HepG2 (cell line): ENCODE measurements around the gene ZNF597. TPM values are rescaled to one million over a fixed set of nuclear protein-coding genes. Genes with fewer than 3 reads are reported as not detected.

Source experiments
- CEBPB ChIP-seq: IDR thresholded peaks from 2 replicates; pipeline ENCODE4 v1.6.1; 2011; ENCODE audit warnings: low read depth, low read length, improper control_type of control experiment, borderline replicate concordance
- GABPB1 ChIP-seq: IDR thresholded peaks from 2 replicates; pipeline ENCODE4 v1.6.1; 2016; ENCODE audit warnings: mild to moderate bottlenecking, missing genetic modification reagents, moderate library complexity, missing compliant biosample characterization
- IRX3 ChIP-seq: sonication (generic); formaldehyde crosslinking; IDR thresholded peaks from 2 replicates; pipeline ENCODE4 v1.8.1; 2023; ENCODE audit warnings: mild to moderate bottlenecking, low read depth, missing genetic modification reagents, borderline replicate concordance
- MTF1 ChIP-seq: sonication (generic); formaldehyde crosslinking; IDR thresholded peaks from 2 replicates; pipeline ENCODE4 v1.5.0; 2020; ENCODE audit warnings: missing genetic modification reagents
- POGZ ChIP-seq: sonication (generic); formaldehyde crosslinking; IDR thresholded peaks from 2 replicates; pipeline ENCODE4 v1.4.0; 2020; ENCODE audit warnings: mild to moderate bottlenecking, missing genetic modification reagents
- POLR2AphosphoS2 ChIP-seq: IDR thresholded peaks from 2 replicates; pipeline ENCODE4 v1.6.1; 2011; ENCODE audit warnings: low read depth, low read length, improper control_type of control experiment
- RAD21 ChIP-seq: fragments of 450-650 bp; formaldehyde crosslinking; IDR thresholded peaks from 2 replicates; pipeline ENCODE4 v1.5.0; 2020; ENCODE audit warnings: mild to moderate bottlenecking
- RAD51 ChIP-seq: fragments of 450-650 bp; IDR thresholded peaks from 2 replicates; pipeline ENCODE4 v1.6.1; 2016; ENCODE audit warnings: borderline replicate concordance
- RFX3 ChIP-seq: IDR thresholded peaks from 2 replicates; pipeline ENCODE4 v1.6.1; 2016; ENCODE audit warnings: missing biosample characterization, missing genetic modification reagents
- SMAD9 ChIP-seq: sonication (generic); formaldehyde crosslinking; IDR thresholded peaks from 2 replicates; pipeline ENCODE4 v1.5.1; 2020; ENCODE audit warnings: mild to moderate bottlenecking, missing genetic modification reagents
- TBP ChIP-seq: sonication (generic); formaldehyde crosslinking; IDR thresholded peaks from 2 replicates; pipeline ENCODE4 v1.5.0; 2020; ENCODE audit warnings: missing genetic modification reagents
- YY1 ChIP-seq: IDR thresholded peaks from 2 replicates; pipeline ENCODE4 v1.6.1; 2011; ENCODE audit warnings: low read length, low read depth, moderate library complexity, mild to moderate bottlenecking; ENCODE audit not compliant: insufficient read depth, insufficient replicate concordance
- ZFP62 ChIP-seq: sonication (generic); formaldehyde crosslinking; IDR thresholded peaks from 2 replicates; pipeline ENCODE4 v1.4.0; 2020; ENCODE audit warnings: missing genetic modification reagents
- ZFP90 ChIP-seq: sonication (generic); formaldehyde crosslinking; IDR thresholded peaks from 2 replicates; pipeline ENCODE4 v1.8.0; 2022; ENCODE audit warnings: missing genetic modification reagents, mild to moderate bottlenecking, inconsistent platforms, borderline replicate concordance
- ZNF3 ChIP-seq: IDR thresholded peaks from 2 replicates; pipeline ENCODE4 v1.7.0; 2017; ENCODE audit warnings: inconsistent platforms
- ZNF34 ChIP-seq: sonication (generic); formaldehyde crosslinking; IDR thresholded peaks from 2 replicates; pipeline ENCODE4 v1.4.0; 2020; ENCODE audit warnings: mild to moderate bottlenecking, missing genetic modification reagents, borderline replicate concordance
- ZNF556 ChIP-seq: sonication (generic); formaldehyde crosslinking; IDR thresholded peaks from 2 replicates; pipeline ENCODE4 v1.4.0; 2020; ENCODE audit warnings: mild to moderate bottlenecking, missing genetic modification reagents, borderline replicate concordance
- ZNF7 ChIP-seq: IDR thresholded peaks from 2 replicates; pipeline ENCODE4 v1.6.1; 2016; ENCODE audit warnings: missing biosample characterization, missing genetic modification reagents
- ZSCAN9 ChIP-seq: IDR thresholded peaks from 2 replicates; pipeline ENCODE4 v1.6.1; 2016; ENCODE audit warnings: borderline replicate concordance
- polyA plus RNA-seq, 8 experiments: library from polyadenylated mRNA; depleted of rRNA in 3 of 8; stranded (reverse) in 7 of 8; unstranded in 1 of 8; fragments of >200 nt; fragmentation: Illumina TruSeq in 4 of 8; extraction: Trizol in 4 of 8; gene quantifications; 2 replicates each; pipeline versions ENCODE4 v1.2.1 to v1.2.3, GENCODE V29; 2011 to 2016; ENCODE audit warnings: low read depth in 4 of 8, missing spikeins in 1 of 8, mixed read lengths in 1 of 8; ENCODE audit not compliant: insufficient read depth in 1 of 8
- total RNA-seq, 5 experiments: library from RNA; depleted of rRNA; stranded (reverse); fragments of >200 nt; fragmentation: Illumina TruSeq; extraction: Trizol; gene quantifications; 2 replicates each; pipeline ENCODE4 v1.2.3, GENCODE V29; 2016; ENCODE audit warnings: low read depth in 1 of 5
- TF ChIP-seq, protein P1 (sequence below): sonication (generic); formaldehyde crosslinking; IDR thresholded peaks from 2 replicates; pipeline ENCODE4 v1.8.0; 2022; ENCODE audit warnings: mild to moderate bottlenecking, missing genetic modification reagents, moderate library complexity
- TF ChIP-seq, protein P2 (sequence below): sonication (generic); formaldehyde crosslinking; IDR thresholded peaks from 2 replicates; pipeline ENCODE4 v1.4.0; 2020; ENCODE audit warnings: missing genetic modification reagents
- TF ChIP-seq, protein P3 (sequence below): conservative IDR thresholded peaks from 2 replicates; pipeline ENCODE4 v1.6.1; 2018; ENCODE audit warnings: missing genetic modification reagents
- TF ChIP-seq, protein P4 (sequence below): sonication (generic); formaldehyde crosslinking; IDR thresholded peaks from 2 replicates; pipeline ENCODE4 v1.4.0; 2020; ENCODE audit warnings: missing genetic modification reagents, borderline replicate concordance

The ZNF597 gene
- total and polyA plus RNA-seq, 2 of the 13 experiments (the other 11 are each of a cell fraction or from before 2014, with no cell fraction given) = 1.3 to 2.4 TPM

DNA sequence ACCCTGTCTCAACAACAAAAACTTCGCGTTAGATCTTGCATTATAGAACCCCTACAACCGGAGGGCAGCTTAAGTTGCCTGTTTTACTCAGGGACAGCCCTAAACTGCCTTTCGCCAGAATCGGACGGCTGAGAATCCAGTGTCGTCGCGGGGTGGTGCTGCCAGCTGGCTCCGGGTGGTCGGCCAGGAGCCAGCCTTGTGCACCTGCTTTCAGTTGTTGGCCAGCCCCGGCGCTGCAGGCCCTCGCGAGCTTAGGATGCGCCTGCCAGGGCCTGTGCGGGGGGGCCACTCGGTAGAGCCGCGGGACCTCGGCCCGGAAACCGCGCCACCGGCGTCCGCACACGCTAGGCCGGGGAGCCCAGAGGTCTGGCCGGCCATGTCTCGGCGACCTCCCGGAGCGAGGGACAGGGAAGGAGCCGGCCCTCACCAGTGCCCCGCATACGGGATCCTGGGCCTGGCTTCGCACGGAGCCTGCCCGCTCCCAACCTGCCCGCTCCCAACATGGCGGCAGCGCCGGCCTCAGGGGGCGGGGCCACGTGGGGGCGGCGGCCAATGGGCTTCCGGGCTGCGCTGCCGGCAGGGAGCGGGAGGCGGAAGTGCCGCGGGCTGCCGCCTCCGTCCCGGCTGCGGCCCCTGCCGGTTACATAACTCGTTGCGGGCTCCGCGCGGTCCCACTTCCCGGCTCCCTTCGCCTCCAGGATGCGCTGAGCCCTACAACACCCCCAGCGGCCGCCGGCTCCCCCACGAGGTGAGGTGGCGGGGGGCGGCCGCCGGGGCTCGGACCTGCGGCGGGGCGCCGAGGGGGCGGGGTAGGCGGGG lies 14.3 kb upstream of the ZNF597 start (continued):
- TF ChIP-seq, protein P1, sequence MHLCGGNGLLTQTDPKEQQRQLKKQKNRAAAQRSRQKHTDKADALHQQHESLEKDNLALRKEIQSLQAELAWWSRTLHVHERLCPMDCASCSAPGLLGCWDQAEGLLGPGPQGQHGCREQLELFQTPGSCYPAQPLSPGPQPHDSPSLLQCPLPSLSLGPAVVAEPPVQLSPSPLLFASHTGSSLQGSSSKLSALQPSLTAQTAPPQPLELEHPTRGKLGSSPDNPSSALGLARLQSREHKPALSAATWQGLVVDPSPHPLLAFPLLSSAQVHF (CRISPR knock-in tag) = no peak
- TF ChIP-seq SMAD9 = no peak
- TF ChIP-seq ZSCAN9 (CRISPR knock-in tag) = peak; percentile 67; the same call in 1 of the 2 replicates
- TF ChIP-seq ZNF3 = 0 out of 2 replicates have a peak, but pooled peaks have one; percentile 9
- TF ChIP-seq POLR2AphosphoS2 = no peak
- peak; percentile 94 for TF ChIP-seq GABPB1 (CRISPR knock-in tag)
- TF ChIP-seq RFX3 = no peak
- TF ChIP-seq ZNF34 (CRISPR knock-in tag) = peak; percentile 69; the same call in 1 of the 2 replicates
- no peak for TF ChIP-seq RAD51
- TF ChIP-seq POGZ = no peak; the same call in 1 of the 2 replicates
- peak; percentile 66 for TF ChIP-seq RAD21 (CRISPR knock-in tag)
- peak; percentile 88; the same call in 1 of the 2 replicates for TF ChIP-seq ZFP90 (CRISPR knock-in tag)
- TF ChIP-seq, protein P2, sequence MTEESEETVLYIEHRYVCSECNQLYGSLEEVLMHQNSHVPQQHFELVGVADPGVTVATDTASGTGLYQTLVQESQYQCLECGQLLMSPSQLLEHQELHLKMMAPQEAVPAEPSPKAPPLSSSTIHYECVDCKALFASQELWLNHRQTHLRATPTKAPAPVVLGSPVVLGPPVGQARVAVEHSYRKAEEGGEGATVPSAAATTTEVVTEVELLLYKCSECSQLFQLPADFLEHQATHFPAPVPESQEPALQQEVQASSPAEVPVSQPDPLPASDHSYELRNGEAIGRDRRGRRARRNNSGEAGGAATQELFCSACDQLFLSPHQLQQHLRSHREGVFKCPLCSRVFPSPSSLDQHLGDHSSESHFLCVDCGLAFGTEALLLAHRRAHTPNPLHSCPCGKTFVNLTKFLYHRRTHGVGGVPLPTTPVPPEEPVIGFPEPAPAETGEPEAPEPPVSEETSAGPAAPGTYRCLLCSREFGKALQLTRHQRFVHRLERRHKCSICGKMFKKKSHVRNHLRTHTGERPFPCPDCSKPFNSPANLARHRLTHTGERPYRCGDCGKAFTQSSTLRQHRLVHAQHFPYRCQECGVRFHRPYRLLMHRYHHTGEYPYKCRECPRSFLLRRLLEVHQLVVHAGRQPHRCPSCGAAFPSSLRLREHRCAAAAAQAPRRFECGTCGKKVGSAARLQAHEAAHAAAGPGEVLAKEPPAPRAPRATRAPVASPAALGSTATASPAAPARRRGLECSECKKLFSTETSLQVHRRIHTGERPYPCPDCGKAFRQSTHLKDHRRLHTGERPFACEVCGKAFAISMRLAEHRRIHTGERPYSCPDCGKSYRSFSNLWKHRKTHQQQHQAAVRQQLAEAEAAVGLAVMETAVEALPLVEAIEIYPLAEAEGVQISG (CRISPR knock-in tag) = peak; percentile 85
- TF ChIP-seq ZNF7 (CRISPR knock-in tag) = no peak
- TF ChIP-seq ZFP62 (CRISPR knock-in tag) = no peak
- peak; percentile 98 for TF ChIP-seq YY1
- peak; percentile 84; the same call in 1 of the 2 replicates for TF ChIP-seq ZNF556 (CRISPR knock-in tag)
- peak; percentile 37; the same call in 1 of the 2 replicates for TF ChIP-seq CEBPB
- TF ChIP-seq, protein P3, sequence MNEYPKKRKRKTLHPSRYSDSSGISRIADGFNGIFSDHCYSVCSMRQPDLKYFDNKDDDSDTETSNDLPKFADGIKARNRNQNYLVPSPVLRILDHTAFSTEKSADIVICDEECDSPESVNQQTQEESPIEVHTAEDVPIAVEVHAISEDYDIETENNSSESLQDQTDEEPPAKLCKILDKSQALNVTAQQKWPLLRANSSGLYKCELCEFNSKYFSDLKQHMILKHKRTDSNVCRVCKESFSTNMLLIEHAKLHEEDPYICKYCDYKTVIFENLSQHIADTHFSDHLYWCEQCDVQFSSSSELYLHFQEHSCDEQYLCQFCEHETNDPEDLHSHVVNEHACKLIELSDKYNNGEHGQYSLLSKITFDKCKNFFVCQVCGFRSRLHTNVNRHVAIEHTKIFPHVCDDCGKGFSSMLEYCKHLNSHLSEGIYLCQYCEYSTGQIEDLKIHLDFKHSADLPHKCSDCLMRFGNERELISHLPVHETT = peak; percentile 84
- TF ChIP-seq, protein P4, sequence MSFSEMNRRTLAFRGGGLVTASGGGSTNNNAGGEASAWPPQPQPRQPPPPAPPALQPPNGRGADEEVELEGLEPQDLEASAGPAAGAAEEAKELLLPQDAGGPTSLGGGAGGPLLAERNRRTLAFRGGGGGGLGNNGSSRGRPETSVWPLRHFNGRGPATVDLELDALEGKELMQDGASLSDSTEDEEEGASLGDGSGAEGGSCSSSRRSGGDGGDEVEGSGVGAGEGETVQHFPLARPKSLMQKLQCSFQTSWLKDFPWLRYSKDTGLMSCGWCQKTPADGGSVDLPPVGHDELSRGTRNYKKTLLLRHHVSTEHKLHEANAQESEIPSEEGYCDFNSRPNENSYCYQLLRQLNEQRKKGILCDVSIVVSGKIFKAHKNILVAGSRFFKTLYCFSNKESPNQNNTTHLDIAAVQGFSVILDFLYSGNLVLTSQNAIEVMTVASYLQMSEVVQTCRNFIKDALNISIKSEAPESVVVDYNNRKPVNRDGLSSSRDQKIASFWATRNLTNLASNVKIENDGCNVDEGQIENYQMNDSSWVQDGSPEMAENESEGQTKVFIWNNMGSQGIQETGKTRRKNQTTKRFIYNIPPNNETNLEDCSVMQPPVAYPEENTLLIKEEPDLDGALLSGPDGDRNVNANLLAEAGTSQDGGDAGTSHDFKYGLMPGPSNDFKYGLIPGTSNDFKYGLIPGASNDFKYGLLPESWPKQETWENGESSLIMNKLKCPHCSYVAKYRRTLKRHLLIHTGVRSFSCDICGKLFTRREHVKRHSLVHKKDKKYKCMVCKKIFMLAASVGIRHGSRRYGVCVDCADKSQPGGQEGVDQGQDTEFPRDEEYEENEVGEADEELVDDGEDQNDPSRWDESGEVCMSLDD (CRISPR knock-in tag) = no peak; the same call in 1 of the 2 replicates
- 0 out of 2 replicates have a peak, but pooled peaks have one; percentile 54 for TF ChIP-seq MTF1 (CRISPR knock-in tag)
- TF ChIP-seq TBP = no peak
- TF ChIP-seq IRX3 (CRISPR knock-in tag) = peak; percentile 88; the same call in 1 of the 2 replicates
